Raji (cell line): ENCODE data around the gene ZNF615.

ENCODE experiments used
- POLR2A ChIP-seq: IDR thresholded peaks from 2 replicates; pipeline ENCODE4 v1.6.1; 2011; ENCODE audit warnings: low read depth, low read length, control low read depth; ENCODE audit not compliant: insufficient read depth

The ZNF615 gene

GRCh38 chr19:52007806-52008557, at the start of gene ZNF615:
ZNF615 (minus strand) TSS chr19:52008211; CDS start chr19:52003711, 4,500 bp downstream.
- TF ChIP-seq POLR2A: no peak

- peak; percentile 39; the same call in 1 of the 2 replicates for TF ChIP-seq POLR2A
These were observed 40.8 kb upstream of the ZNF615 start, which contains the start of gene ZNF432 for GRCh38 chr19:52048555-52049501. ZNF432 (minus strand) TSS chr19:52048838; CDS start chr19:52046868, 1,970 bp downstream.

- no peak for TF ChIP-seq POLR2A
These were observed 31.2 kb upstream of the ZNF615 start for GRCh38 chr19:52039169-52039568.

GRCh38 chr19:52034051-52034728, 26.2 kb upstream of the ZNF615 start:
- TF ChIP-seq POLR2A: no peak

- TF ChIP-seq POLR2A: no peak
These were observed 20.7 kb upstream of the ZNF615 start for GRCh38 chr19:52028780-52029123.

GRCh38 chr19:52028027-52028779, 20.2 kb upstream of the ZNF615 start, which contains the start of gene ZNF614:
ZNF614 (minus strand) TSS chr19:52028379; CDS start chr19:52025745, 2,634 bp downstream.
- TF ChIP-seq POLR2A: peak; percentile 64

GRCh38 chr19:52022193-52022592, 14.2 kb upstream of the ZNF615 start:
- TF ChIP-seq POLR2A: no peak

- no peak for TF ChIP-seq POLR2A
These were observed 12.5 kb upstream of the ZNF615 start for GRCh38 chr19:52020506-52020905.

GRCh38 chr19:52010674-52011073, 2.7 kb upstream of the ZNF615 start:
- TF ChIP-seq POLR2A: no peak

GRCh38 chr19:52007451-52007805, 583 bp downstream of the ZNF615 start:
- no peak for TF ChIP-seq POLR2A

GRCh38 chr19:51994048-51994644, 13.9 kb downstream of the ZNF615 start:
- TF ChIP-seq POLR2A: no peak

GRCh38 chr19:51993422-51993821, 14.6 kb downstream of the ZNF615 start:
- no peak for TF ChIP-seq POLR2A

- no peak for TF ChIP-seq POLR2A
These were observed 21.4 kb downstream of the ZNF615 start, which contains the start of gene ZNF350 for GRCh38 chr19:51986309-51987291. ZNF350 (minus strand) TSS chr19:51986840; CDS start chr19:51974360, 12,480 bp downstream.

GRCh38 chr19:51983361-51983760, 24.6 kb downstream of the ZNF615 start:
- no peak for TF ChIP-seq POLR2A
